ENCODE results near the gene FBLN2.

Gene FBLN2

GRCh38 chr3:13543253-13543652, 5.7 kb upstream of the FBLN2 start:
- TF ChIP-seq ZNF274 (IDR thresholded peaks at IDR 0.05; ENCODE audit: low read depth, low read length): no peak

DNA sequence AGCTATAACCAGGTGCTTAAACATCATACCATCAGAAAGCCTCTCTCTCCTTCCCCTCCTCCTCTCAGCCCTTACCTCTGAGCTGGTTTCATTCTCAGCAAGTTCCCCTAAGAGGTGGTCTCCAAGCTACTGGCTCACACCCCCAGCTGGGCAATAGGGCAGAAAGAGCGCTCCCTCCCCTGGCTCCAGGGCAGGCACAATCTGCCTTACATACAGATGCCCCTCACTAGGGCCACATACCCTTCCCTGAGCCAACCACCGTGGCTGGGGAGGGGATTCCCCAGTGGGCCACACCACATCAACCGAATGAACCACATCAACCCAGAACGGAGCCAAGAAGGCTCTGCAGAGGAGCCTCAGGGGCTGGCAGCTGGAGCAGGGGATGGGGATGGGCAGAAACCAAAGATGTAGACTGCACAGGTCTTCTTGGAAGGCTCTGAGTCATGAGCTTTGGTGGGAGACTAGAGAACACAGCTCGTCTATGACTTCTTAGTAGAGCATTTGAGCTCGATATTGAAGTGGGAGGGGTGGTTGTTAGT, 4.6 kb upstream of the FBLN2 start:
- no peak for TF ChIP-seq ZNF274 (IDR thresholded peaks at IDR 0.05; ENCODE audit: low read depth, low read length)
- no peak overlapping the region for H3K4me3 ChIP-seq (ENCODE audit: low read length)

More at GRCh38 chr3:13543253-13543652, 5.7 kb upstream of the FBLN2 start:
- H3K4me3 ChIP-seq (ENCODE audit: low read length): no peak overlapping the region

GRCh38 chr3:13544951-13545651, 3.8 kb upstream of the FBLN2 start:
- no peak for TF ChIP-seq ZNF274 (IDR thresholded peaks at IDR 0.05; ENCODE audit: low read depth, low read length)
- H3K4me3 ChIP-seq (ENCODE audit: low read length): no peak overlapping the region

GRCh38 chr3:13545952-13546454, 2.9 kb upstream of the FBLN2 start:
- TF ChIP-seq ZNF274 (IDR thresholded peaks at IDR 0.05; ENCODE audit: low read depth, low read length): no peak
- no peak overlapping the region for H3K4me3 ChIP-seq (ENCODE audit: low read length)

GRCh38 chr3:13546667-13547171, 2.2 kb upstream of the FBLN2 start:
- no peak overlapping the region for H3K4me3 ChIP-seq (ENCODE audit: low read length)
- TF ChIP-seq ZNF274 (IDR thresholded peaks at IDR 0.05; ENCODE audit: low read depth, low read length): no peak

GRCh38 chr3:13547591-13548371, 1.1 kb upstream of the FBLN2 start:
- H3K4me3 ChIP-seq (ENCODE audit: low read length): no peak overlapping the region
- TF ChIP-seq ZNF274 (IDR thresholded peaks at IDR 0.05; ENCODE audit: low read depth, low read length): no peak

DNA sequence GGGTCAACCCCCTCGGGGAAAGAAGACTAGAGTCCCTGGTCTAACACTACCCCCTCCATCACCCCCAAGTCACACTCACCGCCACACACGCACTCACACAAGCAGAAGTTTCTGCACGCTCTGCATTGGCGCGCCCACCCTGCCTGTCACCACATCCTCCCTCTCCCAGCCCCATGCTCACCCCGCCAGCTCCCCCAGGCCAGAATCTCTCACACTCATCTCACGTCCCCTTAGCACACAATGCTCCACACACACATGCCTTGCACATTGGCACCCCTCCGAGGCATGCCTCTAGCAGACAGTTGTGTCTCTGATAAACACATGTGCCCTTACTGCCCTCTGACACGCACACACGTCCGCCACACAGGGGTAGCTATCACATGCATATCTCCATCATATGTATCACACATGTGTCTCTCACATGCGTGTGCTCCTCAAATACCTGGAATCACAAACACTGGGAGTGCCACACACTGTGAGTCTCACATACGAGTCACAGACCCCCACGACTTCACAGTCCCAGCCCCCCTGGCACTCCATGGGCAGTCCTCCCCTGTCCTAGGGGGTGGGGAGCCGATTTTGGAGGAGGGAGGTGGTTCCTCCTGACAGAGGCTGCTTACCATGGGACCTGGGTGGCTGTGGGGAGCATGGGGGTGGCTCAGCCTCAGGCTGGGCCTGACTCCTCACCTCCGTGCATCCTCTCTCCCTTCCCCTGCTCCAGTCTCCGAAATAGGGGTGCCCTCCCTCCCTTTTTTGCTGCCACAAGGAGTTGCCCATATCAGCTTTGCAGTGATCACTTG, 898 bp downstream of the FBLN2 start:
- no peak for TF ChIP-seq ZNF274 (IDR thresholded peaks at IDR 0.05; ENCODE audit: low read depth, low read length)
- H3K4me3 ChIP-seq (ENCODE audit: low read length): no peak overlapping the region

GRCh38 chr3:13550423-13550690, 1.4 kb downstream of the FBLN2 start:
- no peak for TF ChIP-seq ZNF274 (IDR thresholded peaks at IDR 0.05; ENCODE audit: low read depth, low read length)
- no peak overlapping the region for H3K4me3 ChIP-seq (ENCODE audit: low read length)

GRCh38 chr3:13550791-13551360, 2.0 kb downstream of the FBLN2 start:
- no peak overlapping the region for H3K4me3 ChIP-seq (ENCODE audit: low read length)
- TF ChIP-seq ZNF274 (IDR thresholded peaks at IDR 0.05; ENCODE audit: low read depth, low read length): no peak

- no peak overlapping the region for H3K4me3 ChIP-seq (ENCODE audit: low read length)
- TF ChIP-seq ZNF274 (IDR thresholded peaks at IDR 0.05; ENCODE audit: low read depth, low read length): no peak
Measured at GRCh38 chr3:13552857-13553652, 4.1 kb downstream of the FBLN2 start.

DNA sequence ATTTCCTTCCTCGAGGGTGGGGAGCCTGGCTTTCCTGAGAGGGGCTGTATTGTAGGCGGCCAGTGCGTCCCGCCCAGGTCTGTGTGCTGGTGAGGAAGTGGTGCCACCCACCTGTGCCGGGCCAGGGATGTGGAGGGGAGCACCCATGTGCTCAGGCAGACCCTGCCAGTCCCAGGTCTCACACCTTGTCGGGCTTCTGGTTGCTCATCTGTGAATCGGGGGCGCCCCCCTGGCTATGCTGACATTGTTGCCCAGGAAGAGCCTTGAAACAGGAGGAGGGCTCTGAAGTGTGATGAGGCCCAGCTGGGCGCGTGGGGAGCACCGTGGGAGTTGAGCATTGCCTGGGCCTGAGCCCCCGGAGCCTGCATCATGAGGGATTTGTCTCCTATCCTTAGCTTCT, 4.8 kb downstream of the FBLN2 start:
- TF ChIP-seq ZNF274 (IDR thresholded peaks at IDR 0.05; ENCODE audit: low read depth, low read length): no peak
- no peak overlapping the region for H3K4me3 ChIP-seq (ENCODE audit: low read length)

GRCh38 chr3:13555753-13556152, 6.8 kb downstream of the FBLN2 start:
- no peak overlapping the region for H3K4me3 ChIP-seq (ENCODE audit: low read length)
- TF ChIP-seq ZNF274 (IDR thresholded peaks at IDR 0.05; ENCODE audit: low read depth, low read length): no peak

- no peak overlapping the region for H3K4me3 ChIP-seq (ENCODE audit: low read length)
- no peak for TF ChIP-seq ZNF274 (IDR thresholded peaks at IDR 0.05; ENCODE audit: low read depth, low read length)
Measured at GRCh38 chr3:13556207-13556606, 7.3 kb downstream of the FBLN2 start.
